K562 (cell line): Measurements from ENCODE around the gene ITGB6. TPM values are rescaled to one million over a fixed set of nuclear protein-coding genes. Genes with fewer than 3 reads are reported as not detected.

Experiments
- ATAC-seq: fragments of 200-7000 bp; cut with Tn5 transposase; 3 replicates; pipeline ENCODE4 v1.9.1; 2020; ENCODE audit warnings: moderate library complexity
- Bru-seq: library from RNA; stranded (reverse); fragments of 400-500 nt; gene quantifications from one replicate; lab custom pipeline; 2021; lab: Mats Ljungman, UMichigan
- BruChase-seq, 2 experiments: library from RNA; stranded (reverse); fragments of 400-500 nt; gene quantifications; one replicate each; lab custom pipeline; 2021; lab: Mats Ljungman, UMichigan
- BruUV-seq: library from RNA; stranded (reverse); fragments of 400-500 nt; replicated peaks from 2 replicates; lab custom pipeline; 2021; lab: Mats Ljungman, UMichigan
- CTCF ChIA-PET: fragments of 300-600 bp; formaldehyde crosslinking; extraction: SDS; loops from one replicate; lab custom pipeline; 2021; ENCODE audit warnings: low intra/inter-chr PET ratio; lab: Yijun Ruan, JAX
- POLR2A ChIA-PET: fragments of 300-600, 350-650 bp; sonication (Branson Sonifier 250); formaldehyde crosslinking; extraction: SDS; loops from one replicate; lab custom pipeline; 2021; ENCODE audit warnings: antibody characterized with exemption, inconsistent platforms; lab: Yijun Ruan, JAX
- DNase-seq, 4 experiments: peaks; one replicate each; pipeline versions ENCODE4 v3.0.0 to v3.0.0-alpha.2; 2011 to 2018; ENCODE audit warnings: low spot score in 3 of 4, mixed read lengths in 3 of 4; ENCODE audit errors: extremely low read depth in 1 of 4
- FAIRE-seq: peaks from 2 replicates; lab custom pipeline; 2011; peaks lifted over from hg19 to GRCh38; lab: Jason Lieb, UNC
- H2AFZ ChIP-seq: 2 replicates; pipeline ENCODE4 v1.6.0; 2011; ENCODE audit warnings: low read depth, low read length, control low read depth, inconsistent platforms
- H3K27ac ChIP-seq: fragments of 200-600 bp; 3 replicates; pipeline ENCODE4 v1.8.0; 2011; ENCODE audit warnings: low read depth, mild to moderate bottlenecking, control low read depth, inconsistent platforms, low read length, moderate library complexity, mixed read lengths; ENCODE audit errors: extremely low read depth
- H3K27me3 ChIP-seq, 2 experiments: fragments of 300-600 bp in 1 of 2; 2 replicates in 1 of 2; 3 replicates in 1 of 2; pipeline versions ENCODE4 v1.6.0 to v1.8.0; 2011; ENCODE audit warnings: inconsistent platforms in 2 of 2, low read length in 2 of 2, mild to moderate bottlenecking in 1 of 2, mixed read lengths in 1 of 2, moderate library complexity in 1 of 2; ENCODE audit not compliant: control insufficient read depth in 2 of 2, insufficient read depth in 2 of 2
- H3K36me3 ChIP-seq: fragments of 300-600 bp; 3 replicates; pipeline ENCODE4 v1.8.0; 2011; ENCODE audit warnings: mild to moderate bottlenecking, low read length, inconsistent platforms; ENCODE audit not compliant: control insufficient read depth, insufficient read depth
- H3K4me1 ChIP-seq, 2 experiments: fragments of 200-600 bp in 1 of 2; replicated peaks in 1 of 2; 2 replicates in 1 of 2; 3 replicates in 1 of 2; pipeline versions ENCODE4 v1.5.1 to v1.8.0; 2011; ENCODE audit warnings: inconsistent platforms in 2 of 2, low read length in 2 of 2, mild to moderate bottlenecking in 1 of 2, mixed read lengths in 1 of 2, moderate library complexity in 1 of 2; ENCODE audit not compliant: control insufficient read depth in 2 of 2, insufficient read depth in 2 of 2
- H3K4me2 ChIP-seq: 2 replicates; pipeline ENCODE4 v1.6.1; 2011; ENCODE audit warnings: low read length, control low read depth, inconsistent platforms, mixed read lengths; ENCODE audit not compliant: insufficient read depth
- H3K4me3 ChIP-seq: fragments of 200-600 bp; sonication (generic), shearing (Covaris generic); 2 replicates; pipeline ENCODE4 v1.5.1; 2016; ENCODE audit warnings: control low read depth, inconsistent platforms
- H3K79me2 ChIP-seq: fragments of 200-600 bp; 3 replicates; pipeline ENCODE4 v1.8.0; 2011; ENCODE audit warnings: low read length, inconsistent platforms; ENCODE audit not compliant: control insufficient read depth, insufficient read depth
- H3K9ac ChIP-seq, 2 experiments: 2 replicates each; pipeline versions ENCODE4 v1.6.0 to v1.6.1; 2011; ENCODE audit warnings: low read depth in 2 of 2, low read length in 2 of 2, control low read depth in 1 of 2, inconsistent platforms in 1 of 2, mild to moderate bottlenecking in 1 of 2, mixed read lengths in 1 of 2; ENCODE audit not compliant: insufficient read depth in 1 of 2
- H3K9me1 ChIP-seq: one replicate; pipeline ENCODE4 v1.6.0; 2011; ENCODE audit warnings: inconsistent platforms, mild to moderate bottlenecking, low read length, moderate library complexity; ENCODE audit not compliant: control insufficient read depth, insufficient read depth
- H3K9me3 ChIP-seq: replicated peaks from 2 replicates; pipeline ENCODE4 v1.5.1; 2011; ENCODE audit warnings: low read depth, low read length, inconsistent platforms; ENCODE audit not compliant: control insufficient read depth, insufficient read depth
- H4K20me1 ChIP-seq: replicated peaks from 2 replicates; pipeline ENCODE4 v1.6.1; 2011; ENCODE audit warnings: low read length, inconsistent platforms, mixed read lengths; ENCODE audit not compliant: control insufficient read depth, insufficient read depth
- ATF1 ChIP-seq, 2 experiments: fragments of 450-650 bp in 1 of 2; IDR thresholded peaks; 2 replicates each; pipeline ENCODE4 v1.6.1; 2016; ENCODE audit warnings: missing compliant biosample characterization in 1 of 2, missing genetic modification characterization in 1 of 2
- BCL6 ChIP-seq: fragments of 250-450 bp; sonication (Bioruptor Pico); IDR thresholded peaks from 2 replicates; pipeline ENCODE4 v1.4.0; 2020
- FUS ChIP-seq: fragments of 200-400 bp; formaldehyde crosslinking; optimal IDR thresholded peaks from 2 replicates; pipeline ENCODE3; 2017; ENCODE audit warnings: low read depth, low read length
- MAX ChIP-seq: sonication (generic); formaldehyde crosslinking; IDR thresholded peaks from 2 replicates; pipeline ENCODE4 v1.9.0; 2022; ENCODE audit warnings: mild to moderate bottlenecking, missing genetic modification reagents
- PURB ChIP-seq: sonication (generic); formaldehyde crosslinking; IDR thresholded peaks from 2 replicates; pipeline ENCODE4 v1.9.0; 2021; ENCODE audit warnings: low read depth, mild to moderate bottlenecking, missing genetic modification reagents
- WGBS: fragments of 100-300 bp; shearing (Covaris generic); methylation state at CpG from one replicate; pipeline ENCODE4 v1.1.6; 2016; ENCODE audit warnings: low coverage, mixed read lengths; ENCODE audit not compliant: insufficient coverage; ENCODE audit errors: missing lambda C conversion rate; 5-methylcytosine and 5-hydroxymethylcytosine counted together
- in situ Hi-C: fragments of 300-500 bp; cut with MboI; formaldehyde crosslinking; loops from 4 replicates; pipeline ENCODE4 v1.15.0; 2018; ENCODE audit warnings: inconsistent platforms, mixed read lengths
- intact Hi-C: fragments of 100-400 bp; cut with micrococcal nuclease; formaldehyde crosslinking; loops from 2 replicates; pipeline ENCODE4 v1.14.2; 2022
- long read RNA-seq, 3 experiments: library from polyadenylated mRNA in 2 of 3; library from RNA in 1 of 3; unstranded in 2 of 3; stranded (forward) in 1 of 3; transcript quantifications; one replicate each; pipeline ENCODE4 v2.0.0, GENCODE V29; 2019 to 2022
- polyA minus RNA-seq, 3 experiments: library from RNA; depleted of rRNA, polyadenylated mRNA; stranded (reverse); fragments of >200 nt; gene quantifications; 2 replicates each; pipeline ENCODE4 v1.2.3, GENCODE V29; 2011
- polyA plus RNA-seq, 8 experiments: library from polyadenylated mRNA; depleted of rRNA in 4 of 8; stranded (reverse) in 5 of 8; unstranded in 3 of 8; fragments of >200 nt; fragmentation: Nextera tagmentation in 2 of 8; fragmentation: Illumina TruSeq in 1 of 8; extraction: Ambion mirVana in 2 of 8; extraction: Trizol in 1 of 8; gene quantifications; 2 replicates each; pipeline versions ENCODE4 v1.2.1 to v1.2.3, GENCODE V29; 2011 to 2014; ENCODE audit warnings: inconsistent platforms in 1 of 8, missing spikeins in 1 of 8
- total RNA-seq, 7 experiments: library from RNA; depleted of rRNA in 6 of 7; stranded (reverse); fragments of >200 nt in 6 of 7; fragmentation: Illumina TruSeq in 2 of 7; extraction: Trizol in 2 of 7; gene quantifications; 2 replicates each; pipeline versions ENCODE4 v1.2.1 to v1.2.3, GENCODE V29; 2011 to 2021; ENCODE audit warnings: low replicate concordance in 1 of 7

ITGB6 gene
- total RNA-seq (2011; cell fraction: chromatin; rRNA removed; ENCODE audit: low replicate concordance), result not detected in 2 replicates
- not detected in 2 replicates for total RNA-seq (2011; cell fraction: nucleolus; rRNA removed)
- not detected in 2 replicates for total RNA-seq (2011; cell fraction: nucleoplasm; rRNA removed)
- total RNA-seq (2014; rRNA removed) (not detected in 2 replicates), total RNA-seq (2014; rRNA removed; fragmentation: Illumina TruSeq; extraction: Trizol) (not detected in 2 replicates), total RNA-seq (2015; rRNA removed; fragmentation: Illumina TruSeq; extraction: Trizol) (not detected in 2 replicates), total RNA-seq (2021) (0.04 and 0.18 TPM in 2 replicates), polyA plus RNA-seq (2011; rRNA removed) (not detected in 2 replicates), polyA plus RNA-seq (2014; fragmentation: Illumina TruSeq; extraction: Trizol) (not detected in 2 replicates), polyA plus RNA-seq (2014; fragmentation: Nextera tagmentation; extraction: Ambion mirVana) (not detected), polyA plus RNA-seq (2014; rRNA removed) (not detected in 2 replicates), polyA minus RNA-seq (2011; rRNA and poly(A)+ RNA removed) (not detected in 2 replicates), Bru-seq, nascent RNA (percentile 11 among the genes with signal in this experiment), BruChase-seq, experiment 1, labeled RNA remaining after a 2-hour chase (percentile 6 among the genes with signal in this experiment), BruChase-seq, experiment 2, labeled RNA remaining after a 6-hour chase (percentile 9 among the genes with signal in this experiment)
- polyA plus RNA-seq (2011; cell fraction: cytosol; rRNA removed), result not detected in 2 replicates
- polyA plus RNA-seq (2011; cell fraction: nucleus; rRNA removed), result not detected in 2 replicates
- not detected in 2 replicates for polyA plus RNA-seq (2012)
- polyA minus RNA-seq (2011; cell fraction: cytosol; rRNA and poly(A)+ RNA removed), result not detected in 2 replicates
- polyA minus RNA-seq (2011; cell fraction: nucleus; rRNA and poly(A)+ RNA removed), result not detected in 2 replicates
- long read RNA-seq, experiment 1, result 0 reads
- long read RNA-seq, experiment 2, result 0 reads
- long read RNA-seq, experiment 3, result 0 reads

- ATAC-seq, result no peak
- FAIRE-seq, result peak; percentile 23
- intact Hi-C loops (no loop called here), in situ Hi-C loops (no loop called here)
- no TSS peak for BruUV-seq
- no peaks in the 10 kb centered on the region for H3K9me3 ChIP-seq
- no peak within 1 kb of the TSS for H3K4me3 ChIP-seq
- H3K9me1 ChIP-seq, result no peaks in the 10 kb centered on the region
- H3K36me3 ChIP-seq, result no peaks in the 10 kb centered on the region
- DNase-seq, result no peak
- 2% methylated on average over 9 of the region's 9 CpGs for WGBS
- CTCF ChIA-PET, result no interaction called here
- no peaks in the 10 kb centered on the region for H3K79me2 ChIP-seq
- no peaks in the 10 kb centered on the region for H3K4me1 ChIP-seq
- no peaks in the 10 kb centered on the region for H3K27me3 ChIP-seq
- H4K20me1 ChIP-seq, result no peaks in the 10 kb centered on the region
- H3K27ac ChIP-seq, result no peak within 1 kb of the TSS
- POLR2A ChIA-PET, result no interaction called here
- H3K4me2 ChIP-seq, result no peak within 1 kb of the TSS
- no peak within 1 kb of the TSS for H2AFZ ChIP-seq
- no peak within 1 kb of the TSS for H3K9ac ChIP-seq
- TF ChIP-seq BCL6 (CRISPR knock-in tag) (no peak), MAX (CRISPR knock-in tag) (no peak), FUS (no peak), PURB (CRISPR knock-in tag) (no peak), ATF1 (CRISPR knock-in tag; IDR thresholded peaks at IDR 0.05) (no peak), ATF1 (tag; IDR thresholded peaks at IDR 0.05) (no peak)
These were observed at the start of gene ITGB6 for GRCh38 chr2:160199683-160200389. Gene ITGB6 (minus strand): TSS chr2:160200272. CDS start chr2:160200063, 209 bp downstream.
